A673 (cell line): ENCODE measurements around the gene PDGFRB. TPM values are rescaled to one million over a fixed set of nuclear protein-coding genes. Genes with fewer than 3 reads are reported as not detected.

Experiments used
- BruUV-seq: library from RNA; stranded (reverse); fragments of 400-500 nt; replicated peaks from 2 replicates; lab custom pipeline; 2021; lab: Mats Ljungman, UMichigan
- CTCF ChIA-PET: fragments of 300-600 bp; sonication (Branson Sonifier 250); formaldehyde crosslinking; loops from one replicate; lab custom pipeline; 2022; ENCODE audit warnings: antibody characterized with exemption; lab: Charles Lee
- POLR2A ChIA-PET: fragments of 300-600 bp; sonication (Branson Sonifier 250); formaldehyde crosslinking; loops from one replicate; lab custom pipeline; 2022; ENCODE audit warnings: antibody characterized with exemption; ENCODE audit not compliant: low non-redundant PET; lab: Charles Lee
- DNase-seq: peaks from one replicate; pipeline ENCODE4 v3.0.0-alpha.2; 2015; ENCODE audit warnings: low spot score
- H3K27ac ChIP-seq: fragments of 200-600 bp; sonication (generic); 2 replicates; pipeline ENCODE4 v1.5.1; 2016; ENCODE audit warnings: mixed run types, low read depth, mild to moderate bottlenecking, mixed read lengths, antibody characterized with exemption, low read length; ENCODE audit not compliant: poor library complexity, severe bottlenecking
- H3K27me3 ChIP-seq: fragments of 200-600 bp; sonication (generic); replicated peaks from 2 replicates; pipeline ENCODE4 v1.6.1; 2017; ENCODE audit warnings: mixed run types, low read depth, mild to moderate bottlenecking, mixed read lengths, antibody characterized with exemption, low read length; ENCODE audit not compliant: insufficient read depth, poor library complexity
- H3K36me3 ChIP-seq: fragments of 200-600 bp; sonication (generic); 2 replicates; pipeline ENCODE4 v1.6.1; 2016; ENCODE audit warnings: mixed run types, mild to moderate bottlenecking, mixed read lengths, antibody characterized with exemption, low read length; ENCODE audit not compliant: insufficient read depth, poor library complexity, severe bottlenecking
- H3K4me1 ChIP-seq: fragments of 200-600 bp; sonication (generic); 2 replicates; pipeline ENCODE4 v1.6.1; 2017; ENCODE audit warnings: mixed run types, mild to moderate bottlenecking, mixed read lengths, antibody characterized with exemption, low read length; ENCODE audit not compliant: insufficient read depth, poor library complexity, severe bottlenecking
- H3K4me3 ChIP-seq: fragments of 200-600 bp; sonication (generic); 2 replicates; pipeline ENCODE4 v1.5.1; 2016; ENCODE audit warnings: low read depth, mixed run types, mild to moderate bottlenecking, mixed read lengths, low read length; ENCODE audit not compliant: poor library complexity, severe bottlenecking
- H3K9me3 ChIP-seq: fragments of 200-600 bp; sonication (generic); 2 replicates; pipeline ENCODE4 v1.6.1; 2016; ENCODE audit warnings: mixed run types, low read depth, mild to moderate bottlenecking, mixed read lengths, antibody characterized with exemption, low read length; ENCODE audit not compliant: poor library complexity, severe bottlenecking
- EZH2 ChIP-seq: fragments of 200-600 bp; sonication (generic); IDR thresholded peaks from 2 replicates; pipeline ENCODE4 v1.6.1; 2017; ENCODE audit warnings: borderline replicate concordance, low read depth, mild to moderate bottlenecking, mixed read lengths, antibody characterized with exemption, low read length; ENCODE audit not compliant: poor library complexity, severe bottlenecking
- intact Hi-C: fragments of 100-400 bp; cut with micrococcal nuclease; formaldehyde crosslinking; loops from one replicate; pipeline ENCODE4 v1.10.0; 2022; ENCODE audit not compliant: unreplicated experiment
- total RNA-seq: library from RNA; stranded (reverse); gene quantifications from 2 replicates; pipeline ENCODE4 v1.2.3, GENCODE V29; 2021
- TF ChIP-seq, protein P1 (sequence below): fragments of 300-800, 200-600 bp; sonication (generic); conservative IDR thresholded peaks from 2 replicates; pipeline ENCODE4 v1.5.1; 2017; ENCODE audit warnings: low read depth, mild to moderate bottlenecking, antibody characterized with exemption, low read length, moderate library complexity, mixed read lengths

Gene PDGFRB
- total RNA-seq, 1 experiment from 2014 or later, result 25.9 TPM

DNA sequence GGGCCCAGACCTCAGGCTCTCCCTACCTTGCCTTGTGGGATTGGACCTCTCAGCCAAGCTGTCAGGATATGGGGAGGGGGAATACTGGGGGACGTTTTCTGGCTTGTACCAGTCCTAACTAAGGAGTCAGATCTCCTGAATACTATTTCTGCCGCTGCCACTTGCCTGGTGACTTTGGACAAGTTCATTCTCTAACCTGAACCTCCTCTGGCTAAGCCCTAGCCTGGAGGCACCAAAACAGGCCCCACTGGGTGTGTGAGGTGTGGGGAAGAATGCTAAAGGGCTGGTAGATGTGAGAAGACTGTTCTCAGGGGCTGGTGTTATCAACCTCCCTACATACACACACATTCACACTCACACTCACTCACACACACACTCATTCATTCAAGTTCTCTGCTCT, 35.3 kb upstream of the PDGFRB start:
- no peak overlapping the region for H3K4me3 ChIP-seq

DNA sequence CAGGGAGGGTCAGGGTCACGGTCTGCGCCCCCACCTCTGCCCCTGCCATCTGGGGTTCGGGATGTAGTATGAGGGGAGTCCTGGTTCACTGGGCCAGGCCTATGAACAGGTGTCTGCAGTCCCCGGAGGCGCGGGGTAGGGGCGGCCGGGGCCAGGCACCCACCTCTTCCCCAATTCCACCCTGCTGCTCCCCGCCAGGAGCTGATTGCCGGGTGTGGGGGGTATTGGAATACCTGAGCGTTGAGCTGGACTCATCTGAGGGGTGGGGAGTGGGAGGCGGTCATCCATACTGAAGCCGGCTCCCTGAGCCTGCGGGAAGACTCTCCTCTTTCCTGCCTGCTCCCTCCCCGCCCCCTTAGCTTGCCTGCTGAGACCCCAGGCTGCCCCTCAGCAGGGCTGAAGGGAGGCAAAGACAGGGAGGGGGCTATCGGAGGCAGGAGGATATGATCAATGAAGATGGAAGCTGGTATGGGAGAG, 34.9 kb upstream of the PDGFRB start:
- Histone ChIP-seq H3K4me3 (no peak overlapping the region), H3K36me3 (no peaks in the 10 kb centered on the region), H3K9me3 (no peaks in the 10 kb centered on the region), H3K27ac (no peak overlapping the region), H3K4me1 (no peaks in the 10 kb centered on the region), H3K27me3 (peaks cover 38% of the 10 kb centered on the region)
- BruUV-seq, result no TSS peak
- TF ChIP-seq EZH2, result no peak
- TF ChIP-seq, protein P1, sequence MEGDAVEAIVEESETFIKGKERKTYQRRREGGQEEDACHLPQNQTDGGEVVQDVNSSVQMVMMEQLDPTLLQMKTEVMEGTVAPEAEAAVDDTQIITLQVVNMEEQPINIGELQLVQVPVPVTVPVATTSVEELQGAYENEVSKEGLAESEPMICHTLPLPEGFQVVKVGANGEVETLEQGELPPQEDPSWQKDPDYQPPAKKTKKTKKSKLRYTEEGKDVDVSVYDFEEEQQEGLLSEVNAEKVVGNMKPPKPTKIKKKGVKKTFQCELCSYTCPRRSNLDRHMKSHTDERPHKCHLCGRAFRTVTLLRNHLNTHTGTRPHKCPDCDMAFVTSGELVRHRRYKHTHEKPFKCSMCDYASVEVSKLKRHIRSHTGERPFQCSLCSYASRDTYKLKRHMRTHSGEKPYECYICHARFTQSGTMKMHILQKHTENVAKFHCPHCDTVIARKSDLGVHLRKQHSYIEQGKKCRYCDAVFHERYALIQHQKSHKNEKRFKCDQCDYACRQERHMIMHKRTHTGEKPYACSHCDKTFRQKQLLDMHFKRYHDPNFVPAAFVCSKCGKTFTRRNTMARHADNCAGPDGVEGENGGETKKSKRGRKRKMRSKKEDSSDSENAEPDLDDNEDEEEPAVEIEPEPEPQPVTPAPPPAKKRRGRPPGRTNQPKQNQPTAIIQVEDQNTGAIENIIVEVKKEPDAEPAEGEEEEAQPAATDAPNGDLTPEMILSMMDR, result no peak
- intact Hi-C loops, result no loop called here
- no peak for DNase-seq
- ChIA-PET POLR2A (no interaction called here), CTCF (no interaction called here)

More for the DNA sequence above, 35.3 kb upstream of the PDGFRB start:
- H3K4me1 ChIP-seq, result no peaks in the 10 kb centered on the region
- ChIA-PET CTCF (no interaction called here), POLR2A (no interaction called here)
- H3K27ac ChIP-seq, result no peak overlapping the region
- no TSS peak for BruUV-seq
- no peaks in the 10 kb centered on the region for H3K36me3 ChIP-seq
- TF ChIP-seq, protein P1, result no peak
- no peak for TF ChIP-seq EZH2
- DNase-seq, result no peak
- peaks cover 38% of the 10 kb centered on the region for H3K27me3 ChIP-seq
- intact Hi-C loops, result no loop called here
- no peaks in the 10 kb centered on the region for H3K9me3 ChIP-seq

DNA sequence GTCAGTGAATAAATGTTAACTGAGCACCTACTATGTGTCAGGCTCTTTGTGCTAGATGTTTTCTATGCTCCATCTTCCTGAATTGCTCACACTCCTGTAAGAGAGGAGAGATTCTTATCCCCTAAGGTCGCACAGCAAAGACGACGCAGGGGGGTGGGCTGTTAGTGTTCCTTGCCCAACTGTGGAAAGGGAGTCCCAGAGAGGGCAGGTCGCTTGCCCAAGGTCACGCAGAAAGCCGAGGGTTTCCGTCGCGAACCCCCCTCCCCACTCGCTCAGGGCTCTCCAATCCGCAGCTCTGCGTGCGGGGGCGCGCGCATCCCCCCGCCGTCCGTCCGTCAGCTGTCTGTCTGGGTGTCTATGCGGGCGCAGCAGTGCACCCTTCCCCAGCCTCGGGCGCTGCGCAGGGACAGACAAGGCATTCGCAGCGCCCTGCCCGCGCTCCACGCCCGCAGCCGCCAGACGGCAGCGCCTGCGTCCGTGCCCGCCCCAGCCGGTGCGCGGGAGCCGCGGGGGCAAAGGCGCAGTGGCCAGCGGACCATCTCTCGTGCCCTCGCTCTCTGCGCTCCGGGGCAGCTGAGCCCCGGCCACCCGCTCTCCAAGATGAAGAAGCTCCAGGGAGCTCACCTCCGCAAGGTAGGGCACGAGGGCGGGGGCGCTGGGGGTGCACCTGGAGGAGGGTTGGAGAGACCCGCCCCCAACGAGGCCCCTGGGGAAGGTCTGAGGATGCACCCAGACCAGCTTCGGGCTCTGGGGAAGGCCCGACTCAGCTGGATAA, 34.3 kb upstream of the PDGFRB start, which contains the start of gene SLC6A7:
TSS of gene SLC6A7 (plus strand) at position 335 of the 775 bp plus-strand sequence. CDS start at position 601, 266 bp downstream.
- H3K4me3 ChIP-seq, result no peak within 1 kb of the TSS
- peaks cover 38% of the 10 kb centered on the region for H3K27me3 ChIP-seq
- intact Hi-C loops, result no loop called here
- ChIA-PET CTCF (no interaction called here), POLR2A (no interaction called here)
- peak; percentile 47 for TF ChIP-seq EZH2
- TF ChIP-seq, protein P1, result no peak
- no TSS peak for BruUV-seq
- H3K4me1 ChIP-seq, result no peaks in the 10 kb centered on the region
- no peak within 1 kb of the TSS for H3K27ac ChIP-seq
- H3K9me3 ChIP-seq, result no peaks in the 10 kb centered on the region
- DNase-seq, result no peak
- no peaks in the 10 kb centered on the region for H3K36me3 ChIP-seq
